ENCODE measurements around the gene TEX101.

The TEX101 gene

DNA sequence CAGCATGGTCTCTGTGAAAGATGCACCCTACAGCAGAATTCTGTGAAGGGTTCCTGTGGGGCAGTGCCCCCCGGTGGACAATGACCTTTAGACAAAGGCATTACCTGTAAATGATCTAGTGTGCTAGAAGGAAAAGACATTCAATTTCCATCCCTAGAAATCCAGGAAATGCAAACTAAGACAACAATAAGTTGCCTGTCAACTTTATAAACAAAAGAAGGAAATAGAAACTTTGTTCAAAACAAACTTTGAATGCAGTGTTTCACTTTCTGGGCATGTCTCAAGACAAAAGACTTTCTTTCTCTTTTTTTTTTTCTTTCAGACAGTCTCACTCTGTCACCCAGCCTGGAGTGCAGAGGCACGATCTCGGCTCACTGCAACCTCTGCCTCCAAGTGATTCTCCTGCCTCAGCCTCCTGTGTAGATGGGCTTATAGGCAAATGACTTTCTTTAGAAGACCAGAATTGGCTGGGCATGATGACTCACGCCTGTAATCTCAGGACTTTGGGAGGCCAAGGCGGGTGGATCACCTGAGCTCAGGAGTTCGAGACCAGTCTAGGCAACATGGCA, 15.5 kb downstream of the TEX101 start:
- no peaks in the 10 kb centered on the region for H3K4me1 ChIP-seq (ENCODE audit: control insufficient read depth in 2 of 2, insufficient read depth in 1 of 2, low read depth in 1 of 2, low read length in 2 of 2)
- no peak overlapping the region for H3K27ac ChIP-seq (replicated peaks; ENCODE audit: low read length)
- no peak overlapping the region for H2AFZ ChIP-seq (ENCODE audit: low read length)
- no peak overlapping the region for H2BK5ac ChIP-seq (ENCODE audit: low read length)
- no peak overlapping the region for H3K23ac ChIP-seq (ENCODE audit: low read depth, low read length, poor library complexity)
- no peak overlapping the region for H2AK5ac ChIP-seq (ENCODE audit: low read depth, low read length)
- no peaks in the 10 kb centered on the region for H3K27me3 ChIP-seq (ENCODE audit: control insufficient read depth in 3 of 3, insufficient read depth in 3 of 3, low read depth in 1 of 3, low read length in 3 of 3)
- WGBS, 2 donors (ENCODE audit: extremely low coverage in 2 of 2, insufficient read length in 2 of 2, insufficient replicate concordance in 1 of 2) = no CpG with 5 or more reads among the region's 6 CpGs
- no peak overlapping the region for H2BK12ac ChIP-seq (ENCODE audit: low read length)
- no peak overlapping the region for H3K18ac ChIP-seq (ENCODE audit: low read length)
- no peaks in the 10 kb centered on the region for H3K9me3 ChIP-seq (replicated peaks in 1 of 2; ENCODE audit: control insufficient read depth in 2 of 2, insufficient read depth in 1 of 2, low read depth in 1 of 2, low read length in 2 of 2)
- no peak overlapping the region for H2BK15ac ChIP-seq (ENCODE audit: low read length)
- H3K4me3 ChIP-seq (ENCODE audit: low read length in 2 of 2) = no peak overlapping the region
- no peak overlapping the region for H4K91ac ChIP-seq (ENCODE audit: low read depth, low read length, poor library complexity)
- H3K9ac ChIP-seq (ENCODE audit: low read depth, low read length, poor library complexity) = no peak overlapping the region
- DNase-seq (ENCODE audit: low spot score) = no peak
- no peaks in the 10 kb centered on the region for H3K79me1 ChIP-seq (ENCODE audit: low read depth, low read length)
- no peak overlapping the region for H4K8ac ChIP-seq (ENCODE audit: low read depth, low read length)
- H3K36me3 ChIP-seq (replicated peaks in 1 of 2; ENCODE audit: control insufficient read depth in 2 of 2, insufficient read depth in 2 of 2, low read length in 2 of 2) = no peaks in the 10 kb centered on the region
- H3K14ac ChIP-seq (ENCODE audit: low read length) = no peak overlapping the region
- H3K4me2 ChIP-seq (ENCODE audit: insufficient read depth, low read length, poor library complexity, severe bottlenecking) = no peak overlapping the region
- no peak overlapping the region for H2BK120ac ChIP-seq (ENCODE audit: low read depth, low read length)
- no peak overlapping the region for H3K4ac ChIP-seq (ENCODE audit: low read length)

GRCh38 chr19:43430976-43431375, 16.3 kb downstream of the TEX101 start:
- Histone ChIP-seq H4K8ac (ENCODE audit: low read depth, low read length) (no peak overlapping the region), H3K14ac (ENCODE audit: low read length) (no peak overlapping the region), H2AK5ac (ENCODE audit: low read depth, low read length) (no peak overlapping the region), H3K4me3 (ENCODE audit: low read length in 2 of 2) (no peak overlapping the region), H3K23ac (ENCODE audit: low read depth, low read length, poor library complexity) (no peak overlapping the region), H3K18ac (ENCODE audit: low read length) (no peak overlapping the region), H3K4me2 (ENCODE audit: insufficient read depth, low read length, poor library complexity, severe bottlenecking) (no peak overlapping the region), H2BK5ac (ENCODE audit: low read length) (no peak overlapping the region), H3K4ac (ENCODE audit: low read length) (no peak overlapping the region), H2BK12ac (ENCODE audit: low read length) (no peak overlapping the region), H3K36me3 (replicated peaks in 1 of 2; ENCODE audit: control insufficient read depth in 2 of 2, insufficient read depth in 2 of 2, low read length in 2 of 2) (no peaks in the 10 kb centered on the region), H3K9ac (ENCODE audit: low read depth, low read length, poor library complexity) (no peak overlapping the region), H3K27me3 (ENCODE audit: control insufficient read depth in 3 of 3, insufficient read depth in 3 of 3, low read depth in 1 of 3, low read length in 3 of 3) (no peaks in the 10 kb centered on the region), H2AFZ (ENCODE audit: low read length) (no peak overlapping the region), H3K79me1 (ENCODE audit: low read depth, low read length) (no peaks in the 10 kb centered on the region), H4K91ac (ENCODE audit: low read depth, low read length, poor library complexity) (no peak overlapping the region), H2BK120ac (ENCODE audit: low read depth, low read length) (no peak overlapping the region), H3K27ac (replicated peaks; ENCODE audit: low read length) (no peak overlapping the region), H2BK15ac (ENCODE audit: low read length) (no peak overlapping the region), H3K9me3 (replicated peaks in 1 of 2; ENCODE audit: control insufficient read depth in 2 of 2, insufficient read depth in 1 of 2, low read depth in 1 of 2, low read length in 2 of 2) (no peaks in the 10 kb centered on the region), H3K4me1 (ENCODE audit: control insufficient read depth in 2 of 2, insufficient read depth in 1 of 2, low read depth in 1 of 2, low read length in 2 of 2) (no peaks in the 10 kb centered on the region)
- no CpG with 5 or more reads among the region's 9 CpGs for WGBS, 2 donors (ENCODE audit: extremely low coverage in 2 of 2, insufficient read length in 2 of 2, insufficient replicate concordance in 1 of 2)
- no peak for DNase-seq (ENCODE audit: low spot score)

DNA sequence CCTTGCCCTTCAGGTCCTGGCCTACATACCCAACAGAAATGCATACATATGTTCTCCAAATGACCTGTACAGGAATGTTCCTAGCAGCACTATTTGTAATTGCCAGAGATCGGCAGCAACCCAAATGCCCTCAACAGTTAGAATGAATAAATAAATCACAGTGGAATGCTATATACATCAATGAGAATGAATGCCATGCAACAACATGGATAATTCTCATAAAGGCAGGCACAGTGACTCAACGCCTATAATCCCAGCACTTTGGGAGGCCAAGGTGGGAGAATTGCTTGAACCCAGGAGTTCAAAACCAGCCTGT, 18.6 kb downstream of the TEX101 start:
- no peak overlapping the region for H2BK15ac ChIP-seq (ENCODE audit: low read length)
- no CpG with 5 or more reads among the region's 2 CpGs for WGBS, 2 donors (ENCODE audit: extremely low coverage in 2 of 2, insufficient read length in 2 of 2, insufficient replicate concordance in 1 of 2)

GRCh38 chr19:43433689-43434088, 19.0 kb downstream of the TEX101 start:
- no CpG with 5 or more reads among the region's 6 CpGs for WGBS, 2 donors (ENCODE audit: extremely low coverage in 2 of 2, insufficient read length in 2 of 2, insufficient replicate concordance in 1 of 2)
- Histone ChIP-seq H3K4me2 (ENCODE audit: insufficient read depth, low read length, poor library complexity, severe bottlenecking) (no peak overlapping the region), H4K8ac (ENCODE audit: low read depth, low read length) (no peak overlapping the region)

More for the DNA sequence above, 18.6 kb downstream of the TEX101 start:
- no peak overlapping the region for H3K4me2 ChIP-seq (ENCODE audit: insufficient read depth, low read length, poor library complexity, severe bottlenecking)
- no peaks in the 10 kb centered on the region for H3K79me1 ChIP-seq (ENCODE audit: low read depth, low read length)
- no peak overlapping the region for H3K23ac ChIP-seq (ENCODE audit: low read depth, low read length, poor library complexity)
- H2AK5ac ChIP-seq (ENCODE audit: low read depth, low read length) = no peak overlapping the region
- no peak overlapping the region for H3K27ac ChIP-seq (replicated peaks; ENCODE audit: low read length)
- DNase-seq (ENCODE audit: low spot score) = no peak
- H3K14ac ChIP-seq (ENCODE audit: low read length) = no peak overlapping the region
- no peak overlapping the region for H3K9ac ChIP-seq (ENCODE audit: low read depth, low read length, poor library complexity)
- H2BK12ac ChIP-seq (ENCODE audit: low read length) = no peak overlapping the region
- no peak overlapping the region for H2BK120ac ChIP-seq (ENCODE audit: low read depth, low read length)
- no peaks in the 10 kb centered on the region for H3K9me3 ChIP-seq (replicated peaks in 1 of 2; ENCODE audit: control insufficient read depth in 2 of 2, insufficient read depth in 1 of 2, low read depth in 1 of 2, low read length in 2 of 2)
- H3K18ac ChIP-seq (ENCODE audit: low read length) = no peak overlapping the region
- H4K8ac ChIP-seq (ENCODE audit: low read depth, low read length) = no peak overlapping the region
- no peak overlapping the region for H2AFZ ChIP-seq (ENCODE audit: low read length)
- H2BK5ac ChIP-seq (ENCODE audit: low read length) = no peak overlapping the region
- H3K36me3 ChIP-seq (replicated peaks in 1 of 2; ENCODE audit: control insufficient read depth in 2 of 2, insufficient read depth in 2 of 2, low read length in 2 of 2) = no peaks in the 10 kb centered on the region
- no peak overlapping the region for H3K4ac ChIP-seq (ENCODE audit: low read length)
- no peak overlapping the region for H4K91ac ChIP-seq (ENCODE audit: low read depth, low read length, poor library complexity)
- H3K27me3 ChIP-seq (ENCODE audit: control insufficient read depth in 3 of 3, insufficient read depth in 3 of 3, low read depth in 1 of 3, low read length in 3 of 3) = no peaks in the 10 kb centered on the region
- no peaks in the 10 kb centered on the region for H3K4me1 ChIP-seq (ENCODE audit: control insufficient read depth in 2 of 2, insufficient read depth in 1 of 2, low read depth in 1 of 2, low read length in 2 of 2)
- no peak overlapping the region for H3K4me3 ChIP-seq (ENCODE audit: low read length in 2 of 2)

More at GRCh38 chr19:43433689-43434088, 19.0 kb downstream of the TEX101 start:
- Histone ChIP-seq H3K9ac (ENCODE audit: low read depth, low read length, poor library complexity) (no peak overlapping the region), H3K27ac (replicated peaks; ENCODE audit: low read length) (no peak overlapping the region), H3K4me3 (ENCODE audit: low read length in 2 of 2) (no peak overlapping the region), H2BK15ac (ENCODE audit: low read length) (no peak overlapping the region), H3K18ac (ENCODE audit: low read length) (no peak overlapping the region), H2AFZ (ENCODE audit: low read length) (no peak overlapping the region), H3K14ac (ENCODE audit: low read length) (no peak overlapping the region), H3K4ac (ENCODE audit: low read length) (no peak overlapping the region), H3K27me3 (ENCODE audit: control insufficient read depth in 3 of 3, insufficient read depth in 3 of 3, low read depth in 1 of 3, low read length in 3 of 3) (no peaks in the 10 kb centered on the region), H3K36me3 (replicated peaks in 1 of 2; ENCODE audit: control insufficient read depth in 2 of 2, insufficient read depth in 2 of 2, low read length in 2 of 2) (no peaks in the 10 kb centered on the region), H3K79me1 (ENCODE audit: low read depth, low read length) (no peaks in the 10 kb centered on the region), H3K23ac (ENCODE audit: low read depth, low read length, poor library complexity) (no peak overlapping the region), H3K4me1 (ENCODE audit: control insufficient read depth in 2 of 2, insufficient read depth in 1 of 2, low read depth in 1 of 2, low read length in 2 of 2) (no peaks in the 10 kb centered on the region), H2BK120ac (ENCODE audit: low read depth, low read length) (no peak overlapping the region), H4K91ac (ENCODE audit: low read depth, low read length, poor library complexity) (no peak overlapping the region), H2BK5ac (ENCODE audit: low read length) (no peak overlapping the region), H3K9me3 (replicated peaks in 1 of 2; ENCODE audit: control insufficient read depth in 2 of 2, insufficient read depth in 1 of 2, low read depth in 1 of 2, low read length in 2 of 2) (no peaks in the 10 kb centered on the region), H2BK12ac (ENCODE audit: low read length) (no peak overlapping the region), H2AK5ac (ENCODE audit: low read depth, low read length) (no peak overlapping the region)
- DNase-seq (ENCODE audit: low spot score) = no peak

Measured in neuronal stem cell (in vitro differentiated cells).